ENCODE data around the gene PSMD8.

PSMD8 gene

DNA sequence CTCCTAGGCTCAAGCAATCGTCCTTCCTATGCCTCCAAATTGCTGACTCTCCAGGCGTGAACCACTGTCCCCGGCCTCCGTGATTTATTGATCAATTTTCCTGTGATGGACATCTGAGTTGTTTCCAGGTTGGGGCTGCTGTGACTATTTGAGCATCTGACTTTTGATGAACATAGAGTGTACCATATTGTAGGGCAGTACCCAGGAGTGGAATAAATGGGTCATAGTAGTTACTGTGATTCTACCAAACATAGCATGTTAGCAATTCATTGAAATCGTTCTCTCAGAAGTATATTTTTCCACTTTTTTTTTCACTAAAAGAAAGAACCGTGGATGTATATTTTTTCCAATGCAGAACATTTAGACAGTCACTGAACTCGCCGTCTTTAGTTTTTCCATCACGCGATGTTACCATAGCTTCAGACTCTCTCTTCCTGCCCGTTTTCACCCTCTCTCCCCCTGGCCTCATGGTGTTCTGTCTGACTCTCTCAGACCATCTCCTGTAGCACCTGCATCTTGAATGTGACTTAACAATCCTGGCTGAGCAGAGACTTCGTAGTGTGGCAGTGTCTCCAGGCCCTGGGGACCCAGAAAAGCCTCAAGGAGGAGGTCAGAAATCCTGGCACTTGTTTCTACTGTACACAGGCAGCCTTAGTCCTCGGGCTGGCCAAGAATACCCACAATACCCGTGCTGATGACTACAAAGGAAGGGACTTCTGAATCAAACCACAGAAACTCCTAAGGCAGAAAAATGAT is 54.9 kb downstream of the PSMD8 start:
- no peak overlapping the region for H3K4me3 ChIP-seq (ENCODE audit: low read depth, low read length)
- TF ChIP-seq, protein P1, sequence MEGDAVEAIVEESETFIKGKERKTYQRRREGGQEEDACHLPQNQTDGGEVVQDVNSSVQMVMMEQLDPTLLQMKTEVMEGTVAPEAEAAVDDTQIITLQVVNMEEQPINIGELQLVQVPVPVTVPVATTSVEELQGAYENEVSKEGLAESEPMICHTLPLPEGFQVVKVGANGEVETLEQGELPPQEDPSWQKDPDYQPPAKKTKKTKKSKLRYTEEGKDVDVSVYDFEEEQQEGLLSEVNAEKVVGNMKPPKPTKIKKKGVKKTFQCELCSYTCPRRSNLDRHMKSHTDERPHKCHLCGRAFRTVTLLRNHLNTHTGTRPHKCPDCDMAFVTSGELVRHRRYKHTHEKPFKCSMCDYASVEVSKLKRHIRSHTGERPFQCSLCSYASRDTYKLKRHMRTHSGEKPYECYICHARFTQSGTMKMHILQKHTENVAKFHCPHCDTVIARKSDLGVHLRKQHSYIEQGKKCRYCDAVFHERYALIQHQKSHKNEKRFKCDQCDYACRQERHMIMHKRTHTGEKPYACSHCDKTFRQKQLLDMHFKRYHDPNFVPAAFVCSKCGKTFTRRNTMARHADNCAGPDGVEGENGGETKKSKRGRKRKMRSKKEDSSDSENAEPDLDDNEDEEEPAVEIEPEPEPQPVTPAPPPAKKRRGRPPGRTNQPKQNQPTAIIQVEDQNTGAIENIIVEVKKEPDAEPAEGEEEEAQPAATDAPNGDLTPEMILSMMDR (IDR thresholded peaks at IDR 0.05; ENCODE audit: borderline replicate concordance, insufficient read depth, low read depth, low read length) = no peak

DNA sequence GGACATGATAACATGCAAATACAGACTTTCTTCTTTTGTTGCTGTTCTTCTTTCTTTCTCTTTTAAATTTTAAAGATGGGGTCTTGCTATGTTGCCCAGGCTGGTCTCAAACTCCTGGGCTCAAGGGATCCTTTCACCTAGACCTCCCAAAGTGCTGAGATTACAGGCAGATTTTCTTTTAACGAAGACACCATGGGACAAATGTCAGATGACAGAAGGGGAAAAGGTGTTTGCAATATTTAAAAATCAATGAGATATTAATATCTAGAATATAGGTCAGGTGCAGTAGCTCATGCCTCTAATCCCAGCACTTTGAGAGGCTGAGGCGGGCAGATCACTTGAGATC is 55.4 kb downstream of the PSMD8 start:
- H3K4me3 ChIP-seq (ENCODE audit: low read depth, low read length) = no peak overlapping the region
- TF ChIP-seq, protein P1 (IDR thresholded peaks at IDR 0.05; ENCODE audit: borderline replicate concordance, insufficient read depth, low read depth, low read length) = no peak

DNA sequence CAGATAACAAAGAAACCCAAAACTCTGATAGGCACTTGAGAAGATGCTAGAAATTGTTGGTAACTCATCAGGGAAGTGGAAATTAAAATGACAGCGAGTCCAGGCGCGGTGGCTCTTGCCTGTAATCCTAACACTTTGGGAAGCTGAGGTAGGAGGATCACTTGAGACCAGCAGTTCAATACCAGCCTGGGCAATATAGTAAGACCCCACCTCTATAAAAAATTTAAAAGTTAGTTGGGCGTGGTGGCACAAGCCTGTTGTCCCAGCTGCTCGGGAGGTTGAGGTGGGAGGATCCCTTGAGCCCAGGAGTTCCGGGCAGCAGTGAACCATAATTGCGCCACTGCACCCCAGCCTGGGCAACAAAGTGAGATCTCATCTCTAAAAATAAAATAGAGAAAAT is 56.6 kb downstream of the PSMD8 start:
- H3K4me3 ChIP-seq (ENCODE audit: low read depth, low read length) = no peak overlapping the region
- TF ChIP-seq, protein P1 (IDR thresholded peaks at IDR 0.05; ENCODE audit: borderline replicate concordance, insufficient read depth, low read depth, low read length) = no peak

DNA sequence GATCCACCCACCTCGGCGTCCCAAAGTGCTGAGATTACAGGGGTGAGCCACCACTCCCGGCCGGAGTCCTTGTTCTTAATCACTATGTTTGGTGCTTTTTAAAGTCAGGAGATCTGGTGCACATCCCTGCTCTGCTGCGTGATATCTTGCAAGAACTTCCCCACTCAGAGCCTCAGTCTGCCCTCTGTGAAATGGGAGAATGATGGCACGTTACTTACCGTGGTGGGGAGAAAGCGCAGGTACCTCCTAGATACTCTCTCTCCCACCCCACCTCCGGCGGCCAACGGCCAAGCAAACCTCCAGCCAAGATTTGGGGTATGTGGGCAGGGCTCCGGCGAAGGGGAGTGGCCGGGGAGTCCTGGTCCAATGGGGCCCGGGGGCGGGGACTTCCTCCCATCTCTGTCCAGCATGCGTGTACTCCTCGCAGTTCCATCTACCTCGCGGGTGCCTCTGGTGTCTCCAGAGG is 58.9 kb downstream of the PSMD8 start, which contains the start of gene RYR1:
TSS of gene RYR1 (plus strand) at position 424 of the 466 bp plus-strand sequence. CDS start 139 bp downstream, outside the sequence.
- H3K4me3 ChIP-seq (ENCODE audit: low read depth, low read length) = no peak within 1 kb of the TSS

More for the DNA sequence above, 58.9 kb downstream of the PSMD8 start, which contains the start of gene RYR1:
- TF ChIP-seq, protein P1 (IDR thresholded peaks at IDR 0.05; ENCODE audit: borderline replicate concordance, insufficient read depth, low read depth, low read length) = no peak

Measured in GM12875 (cell line).